ENCODE measurements around the gene OSM.

OSM gene

DNA sequence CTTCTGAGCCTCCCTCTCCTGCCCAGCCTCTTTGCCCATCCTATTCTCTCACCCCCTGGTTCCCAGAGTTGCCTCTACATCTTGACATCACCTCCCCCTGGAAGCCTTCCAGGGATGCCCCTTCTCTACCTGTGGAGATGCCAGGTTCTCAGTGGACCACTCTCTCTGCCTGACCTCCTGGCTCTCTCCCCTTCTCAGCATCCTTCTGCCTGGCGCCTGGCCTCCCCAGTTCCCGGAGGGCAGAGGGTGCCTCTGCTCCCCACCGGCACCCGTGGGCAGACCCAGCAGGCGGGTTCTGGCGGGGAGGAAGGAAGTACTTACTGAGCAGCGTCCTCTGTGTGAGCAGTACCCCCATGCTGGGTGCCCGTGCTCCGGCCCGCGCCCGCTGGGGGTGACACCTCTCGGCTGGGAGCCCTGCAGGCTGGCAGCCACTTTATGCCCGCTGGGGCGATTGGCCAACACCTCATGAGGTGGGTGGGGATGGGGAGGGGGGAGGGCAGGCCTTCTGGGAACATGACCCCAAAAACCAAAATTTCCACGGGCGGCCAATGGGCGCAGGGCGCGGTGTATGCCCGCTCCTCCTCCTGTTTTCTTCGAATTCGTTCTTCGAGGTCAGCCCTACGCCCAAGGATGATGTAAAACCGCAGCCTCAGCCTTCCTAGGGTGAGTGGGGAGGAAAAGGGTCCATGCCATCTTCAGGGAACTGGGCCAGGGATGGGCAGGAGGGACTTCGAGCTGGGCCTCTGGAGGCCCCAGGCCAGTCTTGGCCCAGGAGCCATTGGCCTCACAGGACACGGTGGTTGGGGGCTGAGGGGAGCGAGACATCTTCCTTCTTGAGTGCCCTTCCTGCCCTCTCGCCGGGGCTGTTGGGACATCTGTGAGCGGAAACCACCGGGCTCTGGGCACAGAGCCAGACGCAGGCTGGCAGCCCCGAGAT, at the start of gene OSM:
Gene OSM, minus strand, starts transcription at position 407 of the 937 bp plus-strand sequence. Its CDS starts 52 bp downstream, at position 355.
- DNase-seq: peak; percentile 86

DNA sequence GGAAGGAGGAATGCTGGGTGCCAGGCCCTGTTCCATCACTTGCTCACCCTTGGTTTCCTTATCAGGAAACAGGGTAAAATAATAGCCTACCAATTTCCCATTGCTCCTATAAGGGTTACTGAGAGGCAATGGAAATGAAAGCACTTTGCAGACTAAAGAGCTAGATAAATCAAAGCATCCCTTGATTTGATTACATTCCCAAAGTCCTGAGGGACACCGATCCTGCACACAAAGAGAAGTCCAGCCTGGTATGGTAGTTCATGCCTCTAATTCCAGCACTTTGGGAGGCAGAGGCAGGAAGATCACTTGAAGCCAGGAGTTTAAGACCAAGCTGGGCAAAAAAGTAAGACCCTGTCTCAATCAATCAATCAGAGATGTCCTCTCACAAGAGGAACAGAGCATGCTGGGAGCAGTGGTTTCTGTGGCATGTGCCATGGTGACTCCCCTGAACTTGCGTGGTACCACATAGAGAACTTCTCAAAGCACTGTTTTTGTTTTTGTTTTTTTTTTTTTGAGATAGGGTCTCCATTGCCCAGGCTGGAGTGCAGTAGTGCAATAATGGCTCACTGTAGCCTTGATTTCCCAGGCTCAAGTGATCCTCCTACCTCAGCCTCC, 49.4 kb upstream of the OSM start:
- DNase-seq: no peak

DNA sequence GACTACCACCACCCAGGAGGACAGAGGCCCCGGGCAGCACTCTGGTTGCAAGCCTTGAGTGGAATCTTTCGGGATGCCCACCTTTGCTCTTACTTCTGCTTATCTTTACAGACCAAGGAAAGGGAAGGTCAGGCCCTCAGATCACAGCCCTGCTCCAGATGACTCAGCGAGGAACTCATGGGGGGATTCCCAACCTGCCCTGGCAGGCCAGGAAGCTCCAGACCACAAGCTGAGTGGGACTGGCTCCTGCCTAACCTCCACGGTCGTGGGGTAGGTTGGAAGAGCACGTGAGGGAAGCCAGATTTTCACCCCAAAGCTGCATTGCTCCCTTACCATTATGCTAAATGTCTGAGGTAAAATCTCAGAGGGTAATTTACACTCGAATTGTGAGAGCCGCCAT, 48.3 kb upstream of the OSM start:
- DNase-seq: peak; percentile 85

DNA sequence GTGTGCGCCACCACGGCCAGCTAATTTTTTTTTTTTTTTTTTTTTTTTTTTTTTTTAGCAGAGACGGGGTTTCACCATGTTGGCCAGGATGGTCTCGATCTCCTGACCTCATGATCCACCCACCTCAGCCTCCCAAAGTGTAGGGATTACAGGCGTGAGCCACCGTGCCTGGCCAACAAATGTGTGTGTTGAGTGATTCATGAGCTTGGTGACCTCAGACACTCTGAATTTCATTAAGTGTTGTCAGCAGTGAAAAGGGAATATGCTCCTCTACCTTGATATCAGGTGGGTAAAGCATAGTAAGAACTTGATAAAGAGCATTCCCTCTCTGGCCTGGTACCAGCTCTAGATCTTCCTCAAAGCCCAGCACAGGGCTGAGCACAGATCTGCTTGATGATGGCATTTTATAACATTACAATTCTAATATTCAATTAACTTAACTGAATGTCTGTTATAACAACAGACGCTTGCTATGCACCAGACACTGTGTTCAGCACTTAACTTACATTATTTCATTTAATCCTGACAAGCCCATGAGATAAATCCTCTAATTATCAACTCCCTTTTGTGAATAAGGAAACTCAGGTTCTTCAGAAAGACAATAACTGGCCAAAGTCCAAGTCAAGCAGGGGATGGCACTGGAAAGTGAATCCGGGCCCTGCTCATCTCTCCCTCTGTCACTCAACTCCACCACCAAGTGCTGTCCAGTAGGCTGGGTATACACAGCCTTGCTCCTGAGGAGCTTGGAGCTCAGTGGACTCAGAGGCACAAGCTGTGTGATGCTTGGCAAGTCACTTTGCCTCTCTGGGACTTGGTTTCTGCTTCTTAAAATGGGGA, 47.1 kb upstream of the OSM start:
- DNase-seq: no peak

DNA sequence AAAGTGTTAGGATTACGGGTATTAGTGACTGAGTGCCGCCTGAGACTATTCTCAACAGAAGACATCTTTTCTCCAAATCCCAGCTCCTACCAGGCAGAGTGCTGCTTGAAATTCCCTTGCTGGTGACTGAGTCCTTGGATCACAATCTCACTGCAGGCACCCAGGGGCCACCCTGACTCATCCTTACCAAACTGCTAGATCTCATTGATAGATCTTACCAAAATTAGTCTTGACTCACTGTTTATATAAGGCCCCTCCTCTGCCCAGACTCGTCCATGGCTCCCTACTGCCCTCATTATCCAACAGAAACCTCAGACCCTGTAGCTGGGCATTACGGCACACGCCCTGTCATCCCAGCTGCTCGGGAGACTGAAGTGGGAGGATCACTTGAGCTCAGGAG, 45.4 kb upstream of the OSM start:
- peak; percentile 68 for DNase-seq

DNA sequence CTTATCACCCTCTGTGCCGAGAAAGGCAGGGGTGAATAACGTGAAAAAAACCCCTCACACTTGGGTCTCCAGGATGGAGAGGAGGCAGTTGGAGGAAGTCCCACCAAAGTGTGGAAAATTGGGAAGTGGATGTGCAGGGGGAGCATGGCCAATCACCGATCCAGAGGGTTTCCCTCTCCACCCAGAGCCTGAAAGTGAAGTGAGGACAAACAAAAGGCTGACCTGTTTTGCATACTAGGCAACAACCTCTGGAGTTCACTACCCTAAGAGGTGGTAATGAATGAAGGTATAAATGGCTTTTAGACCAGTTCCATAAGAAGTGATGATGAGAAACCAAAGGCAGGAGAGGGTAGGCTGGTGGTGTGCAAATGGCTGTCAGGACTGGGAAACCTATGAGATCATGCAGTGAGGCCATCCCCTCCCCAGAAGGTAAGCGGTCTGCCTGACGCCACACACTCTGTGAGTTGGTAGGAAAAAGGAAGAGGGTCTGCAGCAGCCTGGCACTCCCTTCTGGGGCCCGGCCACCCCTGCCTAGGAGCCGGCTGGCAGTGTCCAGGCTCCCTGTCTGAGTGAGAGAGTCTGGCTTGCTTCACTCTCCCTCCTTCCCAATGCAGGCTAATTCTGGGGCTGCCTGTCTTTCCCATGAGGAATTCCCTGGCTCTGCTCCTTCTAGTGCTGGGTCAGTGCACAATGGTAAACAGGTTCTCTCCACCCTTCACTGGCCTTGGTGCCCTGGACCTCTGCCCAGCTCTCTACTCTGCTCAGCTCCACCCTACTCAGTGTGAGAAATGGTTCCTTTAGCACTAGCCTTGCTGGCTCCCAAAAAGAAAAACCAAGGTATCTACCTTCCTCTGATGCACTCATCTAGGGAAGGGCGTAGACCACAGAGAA, 44.5 kb upstream of the OSM start:
- DNase-seq: no peak

DNA sequence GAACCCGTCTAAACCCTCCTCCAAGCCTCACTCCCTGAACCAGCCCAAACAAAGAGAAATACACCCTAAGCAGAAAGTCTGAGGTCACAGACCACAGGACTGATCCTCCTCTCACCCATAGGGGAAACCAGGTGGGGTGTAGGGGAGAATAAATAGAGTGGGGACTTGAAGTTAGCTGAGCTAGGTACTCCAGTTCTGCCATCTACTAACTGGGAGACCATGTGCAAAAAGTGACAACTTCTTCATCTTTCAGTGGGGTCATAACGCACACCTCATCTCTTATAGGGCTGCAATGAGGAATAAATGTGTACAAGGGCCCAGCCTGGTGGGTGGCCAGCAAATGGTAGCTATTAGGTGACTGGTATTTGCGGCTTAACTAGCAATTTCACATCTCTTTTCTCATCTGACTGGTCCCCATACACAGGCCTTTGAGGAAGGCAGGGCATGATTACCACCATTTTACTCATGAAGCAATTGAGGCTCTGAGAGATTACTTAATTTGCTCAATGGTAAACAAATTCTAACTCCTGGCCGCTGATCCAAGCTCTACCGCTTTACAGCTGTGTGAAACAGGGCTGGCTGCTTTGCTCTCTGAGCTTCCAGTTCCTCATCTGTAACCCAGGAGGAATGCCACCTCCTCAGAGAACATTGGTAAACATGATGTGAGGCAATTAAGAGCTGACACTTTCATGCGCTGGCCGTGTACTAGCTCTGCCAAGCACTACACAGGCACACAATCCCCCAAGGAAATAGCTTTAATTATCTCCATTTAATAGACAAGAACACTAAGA, 43.5 kb upstream of the OSM start:
- no peak for DNase-seq

DNA sequence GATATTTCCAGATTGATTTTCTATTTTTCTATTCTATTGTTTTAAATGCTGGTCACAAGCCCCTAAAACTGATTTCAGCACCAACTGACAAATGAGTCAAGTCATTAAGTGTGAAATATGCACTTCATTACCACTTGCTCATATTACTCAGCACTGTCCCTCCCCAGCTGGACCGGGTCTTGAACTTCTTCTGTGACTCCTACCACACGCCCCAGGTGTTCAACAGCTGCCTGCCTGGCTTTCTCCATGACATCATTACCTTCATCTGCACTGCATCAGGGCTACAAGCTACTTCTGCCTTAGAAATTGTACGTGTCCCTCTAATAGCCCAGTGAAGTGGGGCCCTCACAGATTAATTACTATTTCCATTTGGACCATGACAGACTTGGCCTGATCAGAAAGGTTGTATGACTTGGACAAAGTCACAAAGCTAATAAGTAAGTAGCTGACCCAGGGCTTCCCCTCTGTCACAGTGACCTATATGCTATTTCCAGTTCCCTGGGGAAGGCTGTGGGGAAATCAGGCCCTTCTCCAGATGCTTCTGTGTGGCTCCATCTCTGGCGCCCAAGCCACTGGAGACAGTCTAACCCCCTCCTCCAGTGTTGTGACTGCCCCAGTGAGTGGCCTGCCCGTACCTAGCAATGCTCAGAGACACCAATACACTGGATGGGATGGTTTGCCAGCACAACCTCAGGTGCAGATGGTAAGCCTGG, 42.0 kb upstream of the OSM start:
- DNase-seq: peak; percentile 76

DNA sequence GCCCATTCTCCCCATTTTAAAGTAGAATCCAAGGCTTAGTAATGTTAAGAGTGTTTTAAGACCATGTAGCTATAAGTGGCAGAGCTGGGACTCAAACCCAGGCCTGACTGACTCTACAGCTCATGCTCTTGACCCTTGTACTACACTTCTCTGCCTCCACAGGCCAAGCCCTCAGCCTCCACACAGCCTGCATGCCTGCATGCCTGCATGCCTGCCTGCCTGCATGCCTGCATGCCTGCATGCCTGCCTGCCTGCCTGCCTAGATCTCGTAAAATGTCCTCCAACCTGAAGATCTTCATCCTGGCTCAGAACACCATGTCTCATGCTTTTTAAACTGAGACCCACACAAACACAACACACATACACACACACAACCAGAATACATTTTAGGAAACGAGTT, 41.4 kb upstream of the OSM start:
- no peak for DNase-seq

DNA sequence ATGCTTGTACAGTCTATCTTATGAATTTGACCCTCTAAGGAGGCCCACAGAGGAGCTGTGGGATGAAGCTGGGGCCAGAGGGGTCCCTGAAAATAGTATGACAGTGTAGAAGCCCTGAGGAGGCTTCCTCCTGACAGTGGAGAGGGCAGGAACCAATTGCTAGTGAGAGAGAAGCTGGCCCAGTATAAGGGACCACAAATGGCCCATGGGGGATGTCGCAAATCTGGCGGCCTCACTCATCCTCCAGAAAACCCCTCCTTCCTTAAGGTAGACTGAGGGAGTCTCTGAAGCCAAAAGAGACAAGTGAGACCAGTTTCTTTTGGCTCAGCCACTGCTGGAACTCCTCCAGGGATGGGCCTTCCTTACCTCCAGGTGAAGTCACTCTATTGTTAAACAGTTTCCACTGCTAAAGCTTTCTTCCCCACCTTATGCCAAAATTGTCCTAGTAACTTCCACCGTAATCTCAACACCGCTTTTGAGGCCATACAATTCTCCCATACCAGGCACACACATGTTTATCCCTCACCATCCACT, 40.5 kb upstream of the OSM start:
- DNase-seq: peak; percentile 67

DNA sequence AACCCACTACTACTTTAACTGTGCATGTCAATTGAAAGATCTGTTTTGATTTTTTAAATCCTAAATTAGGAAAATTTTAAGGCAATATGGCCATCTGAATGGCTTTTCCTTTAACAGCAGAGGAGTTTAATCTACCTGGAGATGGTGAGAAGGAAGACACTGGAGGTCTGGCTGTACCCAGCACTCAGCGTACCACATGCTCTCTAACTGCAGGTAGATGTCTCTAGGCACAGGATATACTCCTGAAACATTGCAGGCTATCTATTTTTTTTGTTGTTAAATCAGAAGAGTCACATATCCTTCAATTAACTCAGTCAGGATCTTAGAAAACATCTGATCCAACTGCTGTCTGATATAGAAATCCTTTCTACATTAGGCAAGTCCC, 40.0 kb upstream of the OSM start:
- peak; percentile 60 for DNase-seq

DNA sequence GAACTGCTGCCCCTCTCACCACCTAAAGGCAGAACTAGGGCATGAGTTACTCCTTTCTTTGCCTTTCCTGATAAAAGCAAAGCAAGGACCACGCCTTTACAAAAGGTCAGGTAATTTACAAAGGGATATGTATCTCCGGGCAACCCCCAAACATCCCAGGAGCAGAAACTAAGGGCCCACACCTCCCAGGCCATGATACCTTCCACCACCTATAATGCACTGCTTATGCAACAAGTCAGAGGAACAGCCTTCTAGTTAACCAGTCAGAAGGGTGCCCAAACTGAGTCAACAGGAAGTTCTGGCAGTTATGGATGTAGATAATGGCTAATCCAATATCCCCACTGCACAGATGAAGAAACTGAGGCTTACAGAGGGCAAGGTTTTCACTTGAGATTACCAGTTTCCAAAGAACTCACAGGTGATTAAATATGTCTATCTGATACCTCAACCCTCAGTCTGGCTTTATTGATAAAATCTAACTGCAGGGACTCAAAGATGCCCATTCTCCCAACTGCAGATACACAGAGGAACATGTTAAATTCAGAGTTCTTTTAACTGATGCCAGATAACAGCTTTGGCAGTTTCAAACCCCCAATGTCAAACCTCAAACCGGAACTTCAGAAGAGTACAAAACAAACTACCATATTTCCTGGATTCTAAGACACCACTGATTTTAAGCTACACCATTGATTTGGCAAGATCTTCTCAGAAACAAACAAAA, 39.4 kb upstream of the OSM start:
- DNase-seq: peak; percentile 66

DNA sequence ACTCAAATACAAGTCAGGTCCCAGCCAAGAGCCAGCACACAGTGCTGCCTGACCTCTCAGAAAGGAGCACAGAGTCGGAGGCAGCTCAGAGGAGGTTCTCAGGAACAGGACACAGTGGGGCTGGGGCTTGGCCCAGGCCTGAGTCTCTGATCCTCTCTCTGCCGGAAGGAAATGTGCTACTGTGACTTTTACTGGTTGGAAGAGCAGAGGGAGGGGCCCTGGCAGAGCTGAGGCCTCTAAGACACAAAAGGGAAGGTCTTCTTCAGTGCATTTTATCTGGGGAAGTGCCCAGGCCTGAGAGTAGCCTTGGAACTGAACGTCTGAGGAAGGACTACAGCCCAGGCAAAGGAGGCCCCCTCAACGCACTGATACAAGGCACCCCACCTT, 38.9 kb upstream of the OSM start:
- DNase-seq: peak; percentile 82

DNA sequence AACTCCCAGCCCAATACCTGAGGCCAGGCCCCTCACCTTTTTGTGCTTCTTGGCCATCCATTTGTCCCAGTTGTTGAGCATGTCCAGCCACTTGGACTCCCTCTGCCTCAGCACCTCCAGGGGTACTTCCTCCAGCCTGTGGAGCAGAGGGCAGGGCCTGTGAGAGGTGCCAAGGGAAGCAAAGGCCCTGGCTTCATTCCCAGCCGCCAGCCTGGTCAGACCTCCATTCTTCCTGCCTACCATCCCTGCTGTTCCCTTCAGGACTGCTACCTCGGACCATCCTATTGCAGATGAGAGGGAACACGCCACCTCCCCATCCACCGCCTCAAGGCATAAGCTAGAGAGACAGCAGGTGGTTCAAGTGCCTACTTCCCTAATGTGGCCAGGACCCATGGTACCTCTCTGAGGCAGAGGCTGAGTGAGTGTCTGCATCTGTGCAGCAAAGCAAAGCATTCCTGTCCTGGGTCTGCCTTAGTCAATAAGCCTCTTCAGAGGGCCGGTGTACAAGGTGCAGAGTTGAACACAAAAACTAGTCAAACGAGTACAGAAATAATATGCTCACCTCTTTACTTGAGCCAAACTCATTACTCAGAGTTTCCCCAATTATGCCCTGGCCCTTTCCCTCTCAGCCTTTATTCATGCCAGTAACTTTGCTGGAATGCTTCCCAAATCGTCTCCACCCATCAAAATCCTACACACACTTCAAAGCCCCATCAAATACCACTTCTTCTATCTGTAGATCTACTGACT, 38.0 kb upstream of the OSM start:
- DNase-seq: no peak

DNA sequence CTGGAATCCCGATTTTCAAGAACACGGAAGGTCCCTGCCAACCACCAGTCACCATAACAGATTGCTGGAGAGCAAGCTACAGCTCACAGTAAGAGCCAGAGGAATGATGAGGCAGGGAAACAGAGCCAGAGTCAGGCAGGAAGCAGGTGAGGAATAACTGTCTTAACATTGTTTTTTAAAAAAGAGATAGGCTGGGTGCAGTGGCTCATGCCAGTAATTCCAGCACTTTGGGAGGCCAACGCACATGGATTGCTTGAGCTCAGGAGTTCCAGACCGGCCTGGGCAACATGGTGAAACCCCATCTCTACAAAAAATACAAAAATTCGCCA, 36.1 kb upstream of the OSM start:
- DNase-seq: no peak

DNA sequence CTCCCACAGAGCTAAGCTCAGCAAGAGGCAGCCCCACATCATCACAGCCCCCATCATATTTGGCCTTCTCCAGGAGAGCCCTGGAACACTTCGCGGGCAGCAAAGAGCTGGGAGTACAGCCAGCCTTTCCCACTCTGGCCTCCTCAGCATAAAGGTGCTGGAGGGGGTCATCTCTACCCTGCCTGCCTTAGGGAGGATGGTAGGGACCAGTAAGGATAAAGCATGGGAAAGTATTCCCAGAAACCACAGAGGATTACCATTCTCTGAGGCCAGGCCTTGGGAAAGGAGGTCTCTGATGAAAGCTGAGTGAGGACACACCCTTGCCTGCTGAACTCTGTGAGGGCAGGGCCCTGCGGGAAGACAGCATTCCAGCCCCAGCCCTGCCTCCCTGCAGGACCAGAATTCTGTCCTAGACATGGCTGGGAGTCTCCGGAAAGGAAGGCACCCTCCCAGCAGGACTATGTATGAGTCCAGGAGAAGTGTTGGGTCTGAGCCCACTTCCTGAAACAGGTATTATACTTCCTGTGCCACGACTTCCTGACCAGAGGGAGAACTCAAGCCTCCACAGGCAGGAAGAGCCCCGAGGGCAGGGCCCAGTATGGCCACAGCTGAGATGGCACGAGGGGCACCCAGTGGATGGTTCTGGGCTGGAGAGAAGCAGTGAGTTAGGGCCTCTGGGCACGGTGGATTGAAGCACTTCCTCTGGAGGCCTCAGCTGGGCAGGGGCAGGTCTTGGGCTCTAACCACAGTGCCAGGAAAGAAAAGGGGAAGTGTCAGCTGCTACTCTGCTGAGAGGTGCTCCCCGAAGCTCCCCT, 35.6 kb upstream of the OSM start:
- DNase-seq: no peak

DNA sequence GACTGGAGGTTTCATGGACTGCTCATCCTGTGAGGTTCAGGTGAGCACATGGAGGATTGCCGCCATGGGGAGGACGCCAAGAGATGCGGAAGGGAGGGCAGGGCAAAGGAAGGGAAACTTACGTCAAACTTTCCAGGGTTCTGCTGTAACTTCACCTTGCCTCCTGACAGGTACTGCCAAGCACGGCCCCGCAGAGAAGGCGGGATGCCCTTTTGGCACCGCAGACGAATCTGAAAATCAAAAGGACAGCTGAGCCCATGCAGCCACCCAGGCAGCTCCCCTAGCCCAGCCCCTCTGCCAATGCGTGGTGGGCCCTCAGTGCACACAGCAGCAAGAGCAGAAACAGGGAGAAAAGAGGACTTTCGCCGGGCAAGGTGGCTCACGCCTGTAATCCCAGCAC, 32.7 kb upstream of the OSM start:
- no peak for DNase-seq

DNA sequence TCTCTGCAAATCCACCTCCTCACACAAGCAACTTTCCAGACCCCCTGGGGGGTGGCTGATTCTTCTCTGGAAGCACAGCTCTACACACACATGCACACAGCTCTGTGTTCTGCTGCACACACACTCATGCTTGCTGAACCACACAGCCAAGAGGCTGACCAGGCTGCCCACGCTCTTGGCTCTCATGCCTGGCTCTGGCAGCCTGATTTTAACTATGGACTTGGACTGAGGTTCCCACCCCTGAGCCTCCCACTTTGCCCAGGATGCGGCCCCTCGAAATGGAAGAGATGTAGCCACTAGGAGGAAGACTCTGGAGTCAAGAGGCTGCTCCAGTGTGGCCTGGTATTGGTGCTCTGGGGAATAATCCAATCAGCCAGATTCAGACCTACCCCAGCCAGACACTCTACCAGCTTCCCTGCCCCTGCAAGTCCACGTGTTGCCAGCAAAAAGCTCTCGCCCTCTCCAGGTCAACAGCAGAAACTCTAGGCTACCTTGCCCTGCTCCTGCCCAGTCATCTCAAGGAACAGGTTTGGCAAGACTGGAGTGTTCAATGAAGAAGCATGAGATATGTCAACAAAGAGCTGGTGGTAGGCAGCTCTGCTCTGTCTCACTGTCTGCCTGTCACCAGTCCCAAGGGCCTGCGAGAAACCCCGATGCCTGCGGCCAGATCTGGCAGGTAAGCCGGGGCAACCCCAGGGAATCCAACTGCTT, 31.5 kb upstream of the OSM start:
- DNase-seq: no peak
